ENCODE data around the gene ETV5.

The ETV5 gene

DNA sequence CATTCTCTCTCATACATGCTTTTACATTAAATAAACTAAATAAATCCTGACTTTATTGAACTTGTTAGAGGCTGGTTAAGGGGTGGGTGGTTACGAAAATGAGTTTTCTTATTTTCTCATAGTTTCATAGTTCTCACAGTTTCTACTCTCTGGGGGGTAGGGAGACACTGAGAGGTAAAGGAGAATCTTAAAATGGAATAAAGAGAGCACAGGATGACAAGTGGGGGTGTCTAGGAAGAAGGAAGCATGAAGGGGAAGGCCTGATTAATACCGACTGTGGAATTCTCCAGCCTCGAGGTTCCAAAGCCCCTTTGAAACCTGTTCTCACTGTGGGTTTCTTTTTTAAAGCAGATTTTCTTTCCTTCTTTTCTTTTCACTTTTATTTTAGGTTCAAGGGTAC lies 104.7 kb downstream of the ETV5 start:
- H3K36me3 ChIP-seq (ENCODE audit: control insufficient read depth, insufficient read depth, low read length): no peaks in the 10 kb centered on the region
- no peak overlapping the region for H3K4me3 ChIP-seq (ENCODE audit: low read depth, low read length)
- no peaks in the 10 kb centered on the region for H3K9me3 ChIP-seq (ENCODE audit: control insufficient read depth, insufficient read depth, low read length)

DNA sequence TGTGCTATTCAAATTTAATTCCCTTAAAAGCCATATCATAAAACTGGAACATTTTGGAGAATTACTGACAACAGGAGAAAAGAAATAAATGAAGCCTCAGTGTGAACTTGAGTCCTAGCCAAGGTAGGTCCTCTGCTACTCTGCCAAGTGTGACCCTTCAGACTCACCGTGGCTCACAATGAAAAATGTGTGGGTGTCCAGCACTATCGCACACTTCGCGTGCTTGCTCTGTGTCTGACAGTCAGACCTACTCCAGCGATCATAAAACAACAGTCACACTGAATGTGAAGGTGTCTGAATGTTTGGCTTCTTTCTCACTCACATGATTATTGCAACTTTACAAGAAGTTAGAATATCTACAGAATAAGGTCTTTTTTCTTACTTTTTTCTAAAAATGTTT lies 105.3 kb downstream of the ETV5 start:
- H3K4me3 ChIP-seq (ENCODE audit: low read depth, low read length): no peak overlapping the region
- no peaks in the 10 kb centered on the region for H3K36me3 ChIP-seq (ENCODE audit: control insufficient read depth, insufficient read depth, low read length)
- no peak overlapping the region for H3K9ac ChIP-seq (ENCODE audit: low read depth, low read length)
- no peaks in the 10 kb centered on the region for H3K27me3 ChIP-seq (ENCODE audit: control insufficient read depth, insufficient read depth, low read length)
- H3K9me3 ChIP-seq (ENCODE audit: control insufficient read depth, insufficient read depth, low read length): no peaks in the 10 kb centered on the region
- H3K4me1 ChIP-seq (ENCODE audit: control insufficient read depth, insufficient read depth, low read length): no peaks in the 10 kb centered on the region

More for the DNA sequence above, 104.7 kb downstream of the ETV5 start:
- no peak overlapping the region for H3K9ac ChIP-seq (ENCODE audit: low read depth, low read length)
- H3K27me3 ChIP-seq (ENCODE audit: control insufficient read depth, insufficient read depth, low read length): no peaks in the 10 kb centered on the region
- no peaks in the 10 kb centered on the region for H3K4me1 ChIP-seq (ENCODE audit: control insufficient read depth, insufficient read depth, low read length)

DNA sequence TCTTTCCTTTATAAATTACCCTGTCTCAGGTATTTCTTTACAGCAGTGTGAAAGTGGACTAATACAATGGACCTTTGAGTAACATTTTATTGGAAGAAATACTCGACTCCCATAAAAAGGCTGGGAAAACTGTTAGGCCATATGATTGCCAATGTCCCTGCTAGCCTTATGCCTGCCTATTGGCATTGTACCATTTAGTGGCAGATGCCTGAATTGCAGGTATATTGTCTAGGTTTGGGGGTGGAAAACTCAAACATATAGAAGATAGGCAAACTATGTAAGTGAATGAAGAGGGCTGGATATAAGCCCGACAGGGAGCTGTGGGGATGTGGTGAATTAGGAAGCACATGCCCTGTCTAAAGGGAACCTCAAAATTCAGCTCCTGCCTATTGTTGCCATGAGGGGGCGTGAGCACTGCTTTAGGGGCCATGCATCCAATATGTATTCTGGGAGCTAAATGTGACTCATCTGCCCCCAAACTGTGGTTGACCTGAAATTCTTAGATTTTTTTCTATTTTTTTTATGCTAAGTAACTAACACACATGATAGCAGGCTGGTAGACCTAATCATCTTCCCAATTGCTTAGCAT lies 105.9 kb downstream of the ETV5 start:
- no peaks in the 10 kb centered on the region for H3K4me1 ChIP-seq (ENCODE audit: control insufficient read depth, insufficient read depth, low read length)
- H3K9me3 ChIP-seq (ENCODE audit: control insufficient read depth, insufficient read depth, low read length): no peaks in the 10 kb centered on the region
- no peaks in the 10 kb centered on the region for H3K27me3 ChIP-seq (ENCODE audit: control insufficient read depth, insufficient read depth, low read length)
- no peak overlapping the region for H3K9ac ChIP-seq (ENCODE audit: low read depth, low read length)
- no peaks in the 10 kb centered on the region for H3K36me3 ChIP-seq (ENCODE audit: control insufficient read depth, insufficient read depth, low read length)
- no peak overlapping the region for H3K4me3 ChIP-seq (ENCODE audit: low read depth, low read length)

DNA sequence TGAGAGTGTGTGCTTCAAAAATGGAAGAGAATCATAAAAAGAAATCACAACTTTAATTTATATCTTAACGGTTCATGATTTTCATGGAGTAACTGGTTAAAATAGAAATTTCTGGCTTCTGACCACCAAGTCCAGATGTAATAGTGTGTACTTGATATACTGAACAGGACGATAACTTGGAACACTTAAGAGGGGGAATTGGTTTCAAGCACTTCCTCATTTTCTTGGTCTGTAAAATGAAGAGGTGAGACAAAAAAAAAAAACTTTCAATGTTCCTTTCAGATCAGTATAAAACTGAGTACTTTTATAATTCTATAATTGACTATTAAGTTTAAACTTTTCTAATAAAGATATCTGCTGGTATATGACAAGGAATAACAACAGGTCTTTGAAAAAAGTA lies 107.0 kb downstream of the ETV5 start:
- Histone ChIP-seq H3K9me3 (ENCODE audit: control insufficient read depth, insufficient read depth, low read length) (no peaks in the 10 kb centered on the region), H3K9ac (ENCODE audit: low read depth, low read length) (no peak overlapping the region), H3K4me3 (ENCODE audit: low read depth, low read length) (no peak overlapping the region), H3K27me3 (ENCODE audit: control insufficient read depth, insufficient read depth, low read length) (no peaks in the 10 kb centered on the region), H3K4me1 (ENCODE audit: control insufficient read depth, insufficient read depth, low read length) (no peaks in the 10 kb centered on the region), H3K36me3 (ENCODE audit: control insufficient read depth, insufficient read depth, low read length) (no peaks in the 10 kb centered on the region)

DNA sequence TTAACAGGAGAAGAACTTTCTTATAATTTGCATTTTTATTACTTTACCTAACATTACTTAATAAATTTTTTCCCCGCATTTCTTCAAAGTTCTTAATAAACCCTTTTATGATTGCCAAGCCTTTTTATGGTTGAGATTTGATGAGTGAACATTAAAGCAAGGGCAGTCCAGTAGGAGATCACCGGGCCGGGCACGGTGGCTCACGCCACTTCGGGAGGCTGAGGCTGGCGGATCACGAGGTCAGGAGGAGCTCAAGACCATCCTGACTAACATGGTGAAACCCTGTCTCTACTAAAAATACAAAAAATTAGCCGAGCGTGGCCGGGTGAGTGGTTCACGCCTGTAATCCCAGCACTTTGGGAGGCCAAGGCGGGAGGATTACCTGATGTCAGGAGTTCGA lies 109.7 kb downstream of the ETV5 start:
- Histone ChIP-seq H3K9ac (ENCODE audit: low read depth, low read length) (no peak overlapping the region), H3K4me1 (ENCODE audit: control insufficient read depth, insufficient read depth, low read length) (no peaks in the 10 kb centered on the region), H3K27me3 (ENCODE audit: control insufficient read depth, insufficient read depth, low read length) (no peaks in the 10 kb centered on the region), H3K9me3 (ENCODE audit: control insufficient read depth, insufficient read depth, low read length) (no peaks in the 10 kb centered on the region), H3K4me3 (ENCODE audit: low read depth, low read length) (no peak overlapping the region), H3K36me3 (ENCODE audit: control insufficient read depth, insufficient read depth, low read length) (no peaks in the 10 kb centered on the region)

DNA sequence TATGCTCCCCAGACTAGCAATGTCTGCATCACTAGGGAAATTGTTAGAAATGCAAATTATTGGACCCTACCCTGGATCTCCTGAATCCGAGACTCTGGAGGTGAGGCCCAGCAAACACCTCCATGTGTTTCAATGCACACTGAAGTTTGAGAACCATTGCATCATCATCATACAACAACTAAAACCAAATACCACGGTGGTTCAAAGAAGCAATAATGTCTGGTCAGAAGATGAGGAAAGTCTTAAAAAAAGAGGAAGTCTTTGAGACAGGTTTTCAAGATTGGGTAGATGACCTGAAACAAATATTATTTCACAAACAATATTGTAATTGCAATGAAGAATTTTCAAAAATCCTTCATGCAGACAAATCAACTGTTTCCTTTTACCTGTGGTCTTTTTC lies 110.8 kb downstream of the ETV5 start:
- H3K36me3 ChIP-seq (ENCODE audit: control insufficient read depth, insufficient read depth, low read length): no peaks in the 10 kb centered on the region
- no peaks in the 10 kb centered on the region for H3K9me3 ChIP-seq (ENCODE audit: control insufficient read depth, insufficient read depth, low read length)
- H3K4me3 ChIP-seq (ENCODE audit: low read depth, low read length): no peak overlapping the region
- H3K9ac ChIP-seq (ENCODE audit: low read depth, low read length): no peak overlapping the region
- H3K27me3 ChIP-seq (ENCODE audit: control insufficient read depth, insufficient read depth, low read length): peaks cover 1% of the 10 kb centered on the region
- H3K4me1 ChIP-seq (ENCODE audit: control insufficient read depth, insufficient read depth, low read length): no peaks in the 10 kb centered on the region

DNA sequence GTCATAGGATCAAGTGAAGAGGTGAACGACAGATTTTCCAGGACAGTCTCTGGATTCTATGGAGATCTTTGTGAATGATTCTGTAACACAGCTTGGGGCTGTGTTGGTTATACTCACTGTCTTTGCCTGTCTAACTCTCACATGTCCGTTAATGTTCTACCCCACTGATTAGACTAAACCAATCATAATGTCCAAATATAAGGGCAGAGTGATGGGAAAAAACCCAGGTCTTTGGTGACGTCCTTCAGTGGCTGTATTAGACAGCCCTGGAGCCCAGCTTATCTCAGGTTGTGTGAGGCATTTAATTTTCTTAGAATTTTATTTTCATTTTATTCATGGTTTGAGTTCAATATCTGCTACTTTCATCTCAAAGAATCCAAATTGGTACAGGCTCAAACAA lies 111.8 kb downstream of the ETV5 start:
- no peaks in the 10 kb centered on the region for H3K36me3 ChIP-seq (ENCODE audit: control insufficient read depth, insufficient read depth, low read length)
- peaks cover 2% of the 10 kb centered on the region for H3K27me3 ChIP-seq (ENCODE audit: control insufficient read depth, insufficient read depth, low read length)
- no peak overlapping the region for H3K4me3 ChIP-seq (ENCODE audit: low read depth, low read length)
- H3K9ac ChIP-seq (ENCODE audit: low read depth, low read length): no peak overlapping the region
- H3K4me1 ChIP-seq (ENCODE audit: control insufficient read depth, insufficient read depth, low read length): no peaks in the 10 kb centered on the region
- H3K9me3 ChIP-seq (ENCODE audit: control insufficient read depth, insufficient read depth, low read length): no peaks in the 10 kb centered on the region

All from iPS-15b (cell line).